Stimulated activated CD8-positive, alpha-beta memory T cell treated with anti-CD3 and anti-CD28 coated beads, Interleukin-4, amount 100 ng/mL, for 4 hours (primary cell): ENCODE data around the gene KCNAB3.

ENCODE experiments used
- DNase-seq, 2 donors: peaks; one replicate each; pipeline ENCODE4 v3.0.0-alpha.2; 2020; ENCODE audit warnings: low read depth in 2 of 2, low spot score in 1 of 2

Gene KCNAB3

GRCh38 chr17:7903154-7904103, 26.2 kb downstream of the KCNAB3 start:
- DNase-seq = no peak

GRCh38 chr17:7897773-7898172, 31.9 kb downstream of the KCNAB3 start:
- no peak for DNase-seq

DNA sequence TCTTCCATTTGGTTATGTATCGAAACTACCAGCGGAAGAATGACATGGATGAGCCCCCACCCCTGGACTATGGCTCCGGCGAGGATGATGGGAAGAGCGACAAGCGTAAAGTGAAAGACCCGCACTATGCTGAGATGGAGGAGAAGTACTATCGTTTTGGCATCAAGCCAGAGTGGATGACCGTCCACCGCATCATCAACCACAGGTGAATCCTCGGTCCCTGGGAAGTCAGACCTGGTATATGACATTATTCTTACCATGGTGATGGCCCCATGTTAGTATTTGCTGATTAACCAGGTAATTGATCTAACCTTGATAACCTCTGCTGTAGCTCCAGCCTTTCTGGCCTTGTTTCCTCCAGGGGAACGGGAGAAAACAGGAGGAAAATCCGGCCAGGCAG, 32.6 kb downstream of the KCNAB3 start:
- no peak for DNase-seq

- no peak for DNase-seq
These were observed 34.8 kb downstream of the KCNAB3 start for GRCh38 chr17:7894866-7895265.

GRCh38 chr17:7894226-7894625, 35.4 kb downstream of the KCNAB3 start:
- no peak for DNase-seq

GRCh38 chr17:7893187-7893880, 36.3 kb downstream of the KCNAB3 start:
- DNase-seq = no peak

GRCh38 chr17:7889166-7889955, 40.3 kb downstream of the KCNAB3 start:
- no peak for DNase-seq

GRCh38 chr17:7888184-7888920, 41.3 kb downstream of the KCNAB3 start, which contains the start of gene CHD3:
CHD3 (plus strand) TSS chr17:7888789; CDS start chr17:7889001, 212 bp downstream.
- DNase-seq = peak in 1 of 2 donors; percentile 19

- DNase-seq = peak; percentile 82 to 87
These were observed 42.0 kb downstream of the KCNAB3 start for GRCh38 chr17:7887482-7888183.

DNA sequence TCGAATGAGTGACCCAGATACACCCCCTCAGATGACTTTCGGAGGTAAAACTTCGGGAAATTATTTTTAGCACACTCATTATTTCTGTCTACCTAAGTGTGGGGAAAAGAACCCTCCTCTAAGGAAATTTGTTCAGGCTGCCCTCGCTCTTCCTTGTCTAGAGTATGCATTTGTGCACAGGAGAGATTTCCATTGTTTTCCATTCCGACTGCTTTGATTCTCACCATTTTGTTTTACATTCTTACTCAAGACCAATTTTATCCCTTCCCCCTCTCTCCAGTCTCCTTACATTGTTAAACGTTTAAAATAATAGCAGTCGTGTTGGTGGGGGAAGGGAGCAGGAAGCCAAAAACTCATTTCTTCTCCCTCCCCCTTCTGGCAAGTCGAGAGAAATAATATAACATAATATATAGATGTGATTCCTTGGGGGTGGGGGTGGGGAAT, 42.6 kb downstream of the KCNAB3 start:
- DNase-seq = no peak

- DNase-seq = peak; percentile 11 to 29
These were observed 43.2 kb downstream of the KCNAB3 start for GRCh38 chr17:7886227-7887037.

DNA sequence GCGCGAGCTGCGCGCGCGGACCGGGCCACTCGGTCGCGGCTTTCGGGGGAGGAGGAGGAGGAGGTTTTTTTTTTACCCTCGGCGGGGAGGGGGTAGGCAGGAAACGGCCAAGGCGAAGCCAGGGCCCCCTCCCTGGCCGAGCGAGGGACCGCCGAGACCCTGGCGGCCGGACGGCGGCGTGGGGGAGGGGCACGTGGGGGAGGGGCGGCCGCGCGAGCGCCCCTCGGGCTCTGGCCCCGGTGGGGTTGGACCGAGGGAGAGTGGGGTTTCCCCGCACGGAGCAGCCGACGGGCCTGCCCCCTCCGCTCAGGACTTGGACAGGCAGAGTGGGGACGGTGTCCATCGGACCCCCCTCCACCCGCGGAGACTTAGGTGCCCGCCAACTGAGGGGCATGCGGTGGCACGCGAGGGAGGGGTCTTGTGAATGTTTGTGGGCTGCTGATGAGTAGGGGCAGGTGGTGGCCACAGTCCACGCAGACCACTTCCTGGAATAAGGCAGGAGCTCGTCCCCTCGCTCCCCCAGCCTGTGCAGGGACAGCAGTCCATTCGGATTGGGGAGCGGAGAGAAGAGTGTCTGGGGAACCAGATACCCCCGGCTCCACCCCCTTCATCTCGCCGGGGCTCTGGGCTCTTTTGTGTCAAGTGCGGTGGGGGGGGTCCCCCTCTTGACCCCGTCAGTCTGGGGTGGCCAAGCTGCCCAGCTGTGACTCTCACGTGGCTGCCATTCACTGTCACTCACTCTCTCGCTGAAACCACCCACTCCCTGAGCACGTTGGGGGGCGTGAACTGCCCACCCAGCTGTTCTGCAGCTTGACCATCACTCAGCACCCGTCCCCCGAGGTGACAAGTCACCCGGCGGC, 44.1 kb downstream of the KCNAB3 start:
- peak; percentile 4 to 27 for DNase-seq

- peak; percentile 17 to 32 for DNase-seq
These were observed 44.9 kb downstream of the KCNAB3 start for GRCh38 chr17:7884581-7885366.

DNA sequence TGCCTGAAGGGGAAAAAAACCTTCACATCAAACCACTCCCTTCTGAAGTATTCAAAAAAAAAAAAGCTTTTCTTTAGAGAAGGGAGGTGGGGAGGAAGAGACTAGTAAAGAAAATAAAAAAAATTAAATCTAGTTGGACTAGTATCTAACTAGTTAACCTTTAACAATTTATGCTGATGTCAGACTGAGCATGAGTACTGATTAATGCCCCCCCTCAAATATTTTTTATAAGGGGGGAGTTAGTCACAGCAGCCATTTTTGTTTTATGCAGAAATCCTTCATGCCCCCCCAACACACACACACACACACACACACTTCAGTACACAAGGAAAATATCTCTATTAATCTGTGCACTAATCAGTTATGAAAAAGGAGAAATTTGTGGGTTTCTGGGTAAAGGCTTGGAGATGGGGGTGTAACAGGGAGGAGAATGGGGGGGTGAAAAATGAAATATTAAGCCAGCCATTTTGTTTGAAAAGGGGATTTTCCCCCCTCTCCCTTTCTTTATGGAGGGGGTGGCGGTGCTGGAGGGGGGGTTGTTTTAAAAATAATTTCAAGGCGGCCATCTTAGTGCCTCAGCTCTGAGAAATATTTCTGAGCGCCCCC, 45.8 kb downstream of the KCNAB3 start:
- DNase-seq = peak in 1 of 2 donors; percentile 21

GRCh38 chr17:7882629-7883028, 47.0 kb downstream of the KCNAB3 start:
- DNase-seq = no peak

DNA sequence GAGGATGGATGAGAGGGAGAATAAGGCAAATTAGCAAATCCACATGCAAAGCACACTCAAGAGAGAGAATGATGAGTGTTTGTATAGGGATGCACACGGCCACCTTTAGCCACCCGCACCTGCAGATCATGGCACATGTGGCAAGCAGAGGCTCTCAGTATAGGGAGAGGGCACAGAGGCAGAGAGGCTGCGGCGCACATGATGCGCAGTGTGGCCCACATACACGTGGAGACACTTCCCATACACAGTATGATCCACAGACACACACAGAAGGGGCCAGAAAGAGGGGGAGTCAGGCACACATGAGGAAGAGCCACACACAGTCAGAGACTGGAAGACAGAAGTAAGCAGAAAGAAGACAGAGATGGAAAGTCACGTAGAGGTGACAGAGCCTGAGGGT, 47.6 kb downstream of the KCNAB3 start:
- no peak for DNase-seq
